Measurements from ENCODE around the gene TIMP3. TPM values are rescaled to one million over a fixed set of nuclear protein-coding genes. Genes with fewer than 3 reads are reported as not detected.

TIMP3 gene
- total RNA-seq, 1 experiment from 2014 or later = 14.1 TPM

GRCh38 chr22:32781695-32782094 is 19.8 kb upstream of the TIMP3 start:
- Histone ChIP-seq H3K4me1 (ENCODE audit: insufficient read depth, low read length, poor library complexity, severe bottlenecking) (no peaks in the 10 kb centered on the region), H3K27ac (ENCODE audit: low read depth, low read length, poor library complexity, severe bottlenecking) (no peak overlapping the region), H3K27me3 (replicated peaks; ENCODE audit: insufficient read depth, low read depth, low read length, poor library complexity) (no peaks in the 10 kb centered on the region), H3K4me3 (ENCODE audit: low read depth, low read length, poor library complexity, severe bottlenecking) (no peak overlapping the region), H3K9me3 (ENCODE audit: low read depth, low read length, poor library complexity, severe bottlenecking) (no peaks in the 10 kb centered on the region), H3K36me3 (ENCODE audit: insufficient read depth, low read length, poor library complexity, severe bottlenecking) (no peaks in the 10 kb centered on the region)
- no TSS peak for BruUV-seq (replicated peaks)
- ChIA-PET CTCF (no interaction called here), POLR2A (ENCODE audit: low non-redundant PET) (no interaction called here)
- DNase-seq (ENCODE audit: low spot score) = no peak
- TF ChIP-seq CTCF (conservative IDR thresholded peaks at IDR 0.05; ENCODE audit: low read depth, low read length) = no peak
- TF ChIP-seq EZH2 (IDR thresholded peaks at IDR 0.05; ENCODE audit: borderline replicate concordance, low read depth, low read length, poor library complexity, severe bottlenecking) = no peak
- intact Hi-C loops (cut with micrococcal nuclease; ENCODE audit: unreplicated experiment) = no loop called here

GRCh38 chr22:32785321-32786026 is 16.0 kb upstream of the TIMP3 start:
- BruUV-seq (replicated peaks) = no TSS peak
- intact Hi-C loops (cut with micrococcal nuclease; ENCODE audit: unreplicated experiment) = no loop called here
- Histone ChIP-seq H3K36me3 (ENCODE audit: insufficient read depth, low read length, poor library complexity, severe bottlenecking) (no peaks in the 10 kb centered on the region), H3K27me3 (replicated peaks; ENCODE audit: insufficient read depth, low read depth, low read length, poor library complexity) (no peaks in the 10 kb centered on the region), H3K4me3 (ENCODE audit: low read depth, low read length, poor library complexity, severe bottlenecking) (no peak overlapping the region), H3K27ac (ENCODE audit: low read depth, low read length, poor library complexity, severe bottlenecking) (no peak overlapping the region), H3K9me3 (ENCODE audit: low read depth, low read length, poor library complexity, severe bottlenecking) (no peaks in the 10 kb centered on the region), H3K4me1 (ENCODE audit: insufficient read depth, low read length, poor library complexity, severe bottlenecking) (peaks cover 3% of the 10 kb centered on the region)
- ChIA-PET POLR2A (ENCODE audit: low non-redundant PET) (no interaction called here), CTCF (interaction anchor here (0.6 kb wide), 1 partner anchor 11 kb away, joined by 3 read pairs; no protein-coding TSS in a partner anchor)
- no peak for DNase-seq (ENCODE audit: low spot score)
- TF ChIP-seq CTCF (conservative IDR thresholded peaks at IDR 0.05; ENCODE audit: low read depth, low read length) (no peak), EZH2 (IDR thresholded peaks at IDR 0.05; ENCODE audit: borderline replicate concordance, low read depth, low read length, poor library complexity, severe bottlenecking) (no peak)

GRCh38 chr22:32786027-32786418 is 15.5 kb upstream of the TIMP3 start:
- ChIA-PET POLR2A (ENCODE audit: low non-redundant PET) (no interaction called here), CTCF (no interaction called here)
- Histone ChIP-seq H3K27ac (ENCODE audit: low read depth, low read length, poor library complexity, severe bottlenecking) (no peak overlapping the region), H3K27me3 (replicated peaks; ENCODE audit: insufficient read depth, low read depth, low read length, poor library complexity) (no peaks in the 10 kb centered on the region), H3K4me1 (ENCODE audit: insufficient read depth, low read length, poor library complexity, severe bottlenecking) (peaks cover 3% of the 10 kb centered on the region), H3K4me3 (ENCODE audit: low read depth, low read length, poor library complexity, severe bottlenecking) (no peak overlapping the region), H3K36me3 (ENCODE audit: insufficient read depth, low read length, poor library complexity, severe bottlenecking) (no peaks in the 10 kb centered on the region), H3K9me3 (ENCODE audit: low read depth, low read length, poor library complexity, severe bottlenecking) (no peaks in the 10 kb centered on the region)
- TF ChIP-seq CTCF (conservative IDR thresholded peaks at IDR 0.05; ENCODE audit: low read depth, low read length) (no peak), EZH2 (IDR thresholded peaks at IDR 0.05; ENCODE audit: borderline replicate concordance, low read depth, low read length, poor library complexity, severe bottlenecking) (no peak)
- no TSS peak for BruUV-seq (replicated peaks)
- intact Hi-C loops (cut with micrococcal nuclease; ENCODE audit: unreplicated experiment) = no loop called here
- DNase-seq (ENCODE audit: low spot score) = no peak

Data from A673 (cell line).